A673 (cell line): ENCODE data around the gene PSMA5. TPM values are rescaled to one million over a fixed set of nuclear protein-coding genes. Genes with fewer than 3 reads are reported as not detected.

ENCODE experiments used
- BruUV-seq: library from RNA; stranded (reverse); fragments of 400-500 nt; replicated peaks from 2 replicates; lab custom pipeline; 2021; lab: Mats Ljungman, UMichigan
- CTCF ChIA-PET: fragments of 300-600 bp; sonication (Branson Sonifier 250); formaldehyde crosslinking; loops from one replicate; lab custom pipeline; 2022; ENCODE audit warnings: antibody characterized with exemption; lab: Charles Lee
- POLR2A ChIA-PET: fragments of 300-600 bp; sonication (Branson Sonifier 250); formaldehyde crosslinking; loops from one replicate; lab custom pipeline; 2022; ENCODE audit warnings: antibody characterized with exemption; ENCODE audit not compliant: low non-redundant PET; lab: Charles Lee
- DNase-seq: peaks from one replicate; pipeline ENCODE4 v3.0.0-alpha.2; 2015; ENCODE audit warnings: low spot score
- H3K27ac ChIP-seq: fragments of 200-600 bp; sonication (generic); 2 replicates; pipeline ENCODE4 v1.5.1; 2016; ENCODE audit warnings: mixed run types, low read depth, mild to moderate bottlenecking, mixed read lengths, antibody characterized with exemption, low read length; ENCODE audit not compliant: poor library complexity, severe bottlenecking
- H3K27me3 ChIP-seq: fragments of 200-600 bp; sonication (generic); replicated peaks from 2 replicates; pipeline ENCODE4 v1.6.1; 2017; ENCODE audit warnings: mixed run types, low read depth, mild to moderate bottlenecking, mixed read lengths, antibody characterized with exemption, low read length; ENCODE audit not compliant: insufficient read depth, poor library complexity
- H3K36me3 ChIP-seq: fragments of 200-600 bp; sonication (generic); 2 replicates; pipeline ENCODE4 v1.6.1; 2016; ENCODE audit warnings: mixed run types, mild to moderate bottlenecking, mixed read lengths, antibody characterized with exemption, low read length; ENCODE audit not compliant: insufficient read depth, poor library complexity, severe bottlenecking
- H3K4me1 ChIP-seq: fragments of 200-600 bp; sonication (generic); 2 replicates; pipeline ENCODE4 v1.6.1; 2017; ENCODE audit warnings: mixed run types, mild to moderate bottlenecking, mixed read lengths, antibody characterized with exemption, low read length; ENCODE audit not compliant: insufficient read depth, poor library complexity, severe bottlenecking
- H3K4me3 ChIP-seq: fragments of 200-600 bp; sonication (generic); 2 replicates; pipeline ENCODE4 v1.5.1; 2016; ENCODE audit warnings: low read depth, mixed run types, mild to moderate bottlenecking, mixed read lengths, low read length; ENCODE audit not compliant: poor library complexity, severe bottlenecking
- H3K9me3 ChIP-seq: fragments of 200-600 bp; sonication (generic); 2 replicates; pipeline ENCODE4 v1.6.1; 2016; ENCODE audit warnings: mixed run types, low read depth, mild to moderate bottlenecking, mixed read lengths, antibody characterized with exemption, low read length; ENCODE audit not compliant: poor library complexity, severe bottlenecking
- CTCF ChIP-seq: fragments of 300-800, 200-600 bp; sonication (generic); conservative IDR thresholded peaks from 2 replicates; pipeline ENCODE4 v1.5.1; 2017; ENCODE audit warnings: low read depth, mild to moderate bottlenecking, antibody characterized with exemption, low read length, moderate library complexity, mixed read lengths
- EZH2 ChIP-seq: fragments of 200-600 bp; sonication (generic); IDR thresholded peaks from 2 replicates; pipeline ENCODE4 v1.6.1; 2017; ENCODE audit warnings: borderline replicate concordance, low read depth, mild to moderate bottlenecking, mixed read lengths, antibody characterized with exemption, low read length; ENCODE audit not compliant: poor library complexity, severe bottlenecking
- intact Hi-C: fragments of 100-400 bp; cut with micrococcal nuclease; formaldehyde crosslinking; loops from one replicate; pipeline ENCODE4 v1.10.0; 2022; ENCODE audit not compliant: unreplicated experiment
- total RNA-seq: library from RNA; stranded (reverse); gene quantifications from 2 replicates; pipeline ENCODE4 v1.2.3, GENCODE V29; 2021

The PSMA5 gene
- total RNA-seq, 1 experiment from 2014 or later, result 201 TPM

GRCh38 chr1:109467301-109467777, 41.1 kb upstream of the PSMA5 start:
- peaks cover 99% of the 10 kb centered on the region for H3K27me3 ChIP-seq
- no peaks in the 10 kb centered on the region for H3K36me3 ChIP-seq
- ChIA-PET CTCF (no interaction called here), POLR2A (no interaction called here)
- H3K4me1 ChIP-seq, result peaks cover 18% of the 10 kb centered on the region
- DNase-seq, result no peak
- H3K27ac ChIP-seq, result no peak overlapping the region
- no TSS peak for BruUV-seq
- intact Hi-C loops, result no loop called here
- TF ChIP-seq CTCF (no peak), EZH2 (no peak)
- H3K4me3 ChIP-seq, result no peak overlapping the region
- H3K9me3 ChIP-seq, result no peaks in the 10 kb centered on the region

- peak; percentile 51 for DNase-seq
- Histone ChIP-seq H3K27ac (no peak within 1 kb of the TSS), H3K9me3 (no peaks in the 10 kb centered on the region), H3K36me3 (no peaks in the 10 kb centered on the region), H3K4me1 (peaks cover 18% of the 10 kb centered on the region), H3K4me3 (peak within 1 kb of the TSS; percentile 49), H3K27me3 (peaks cover 99% of the 10 kb centered on the region)
- BruUV-seq, result no TSS peak
- CTCF ChIA-PET, result no interaction called here
- TF ChIP-seq EZH2, result peak; percentile 83
- no peak for TF ChIP-seq CTCF
- intact Hi-C loops, result no loop called here
- POLR2A ChIA-PET, result no interaction called here
Observed at GRCh38 chr1:109466452-109467300, 40.4 kb upstream of the PSMA5 start, which contains the start of gene SYPL2. Gene SYPL2 (plus strand): TSS chr1:109466546. CDS start chr1:109466844, 298 bp downstream.

- no TSS peak for BruUV-seq
- Histone ChIP-seq H3K27ac (no peak overlapping the region), H3K9me3 (no peaks in the 10 kb centered on the region), H3K27me3 (peaks cover 99% of the 10 kb centered on the region), H3K36me3 (no peaks in the 10 kb centered on the region), H3K4me3 (peak overlapping the region; percentile 49), H3K4me1 (peaks cover 18% of the 10 kb centered on the region)
- TF ChIP-seq EZH2, result no peak
- peak; percentile 34 for DNase-seq
- intact Hi-C loops, result no loop called here
- POLR2A ChIA-PET, result interaction anchor here (0.5 kb wide), 1 partner anchor 387 kb away, joined by 7 read pairs; no protein-coding TSS in a partner anchor
- CTCF ChIA-PET, result no interaction called here
Observed at GRCh38 chr1:109466125-109466451, 39.8 kb upstream of the PSMA5 start.
